Activated CD4-positive, alpha-beta T cell treated with anti-CD3 and anti-CD28 coated beads, Interleukin-2, Interleukin-6, amounts not matched to agents 100 ng/mL and 50 ng/mL, durations not matched to agents 16 hours and 8 hours (primary cell): ENCODE measurements around the gene AMER2.

Experiments used
- DNase-seq: peaks from one replicate; pipeline ENCODE4 v3.0.0-alpha.2; 2020

The AMER2 gene, protein sequence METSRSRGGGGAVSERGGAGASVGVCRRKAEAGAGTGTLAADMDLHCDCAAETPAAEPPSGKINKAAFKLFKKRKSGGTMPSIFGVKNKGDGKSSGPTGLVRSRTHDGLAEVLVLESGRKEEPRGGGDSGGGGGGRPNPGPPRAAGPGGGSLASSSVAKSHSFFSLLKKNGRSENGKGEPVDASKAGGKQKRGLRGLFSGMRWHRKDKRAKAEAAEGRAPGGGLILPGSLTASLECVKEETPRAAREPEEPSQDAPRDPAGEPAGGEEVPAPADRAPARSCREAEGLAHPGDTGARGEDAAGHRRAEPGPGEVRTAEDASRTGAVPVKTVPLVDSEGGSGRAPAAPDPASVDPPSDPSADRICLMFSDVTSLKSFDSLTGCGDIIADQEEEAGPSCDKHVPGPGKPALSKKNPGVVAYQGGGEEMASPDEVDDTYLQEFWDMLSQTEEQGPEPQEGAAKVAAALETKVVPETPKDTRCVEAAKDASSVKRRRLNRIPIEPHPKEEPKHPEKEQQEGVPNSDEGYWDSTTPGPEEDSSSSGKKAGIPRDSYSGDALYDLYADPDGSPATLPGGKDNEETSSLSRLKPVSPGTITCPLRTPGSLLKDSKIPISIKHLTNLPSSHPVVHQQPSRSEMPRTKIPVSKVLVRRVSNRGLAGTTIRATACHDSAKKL

DNA sequence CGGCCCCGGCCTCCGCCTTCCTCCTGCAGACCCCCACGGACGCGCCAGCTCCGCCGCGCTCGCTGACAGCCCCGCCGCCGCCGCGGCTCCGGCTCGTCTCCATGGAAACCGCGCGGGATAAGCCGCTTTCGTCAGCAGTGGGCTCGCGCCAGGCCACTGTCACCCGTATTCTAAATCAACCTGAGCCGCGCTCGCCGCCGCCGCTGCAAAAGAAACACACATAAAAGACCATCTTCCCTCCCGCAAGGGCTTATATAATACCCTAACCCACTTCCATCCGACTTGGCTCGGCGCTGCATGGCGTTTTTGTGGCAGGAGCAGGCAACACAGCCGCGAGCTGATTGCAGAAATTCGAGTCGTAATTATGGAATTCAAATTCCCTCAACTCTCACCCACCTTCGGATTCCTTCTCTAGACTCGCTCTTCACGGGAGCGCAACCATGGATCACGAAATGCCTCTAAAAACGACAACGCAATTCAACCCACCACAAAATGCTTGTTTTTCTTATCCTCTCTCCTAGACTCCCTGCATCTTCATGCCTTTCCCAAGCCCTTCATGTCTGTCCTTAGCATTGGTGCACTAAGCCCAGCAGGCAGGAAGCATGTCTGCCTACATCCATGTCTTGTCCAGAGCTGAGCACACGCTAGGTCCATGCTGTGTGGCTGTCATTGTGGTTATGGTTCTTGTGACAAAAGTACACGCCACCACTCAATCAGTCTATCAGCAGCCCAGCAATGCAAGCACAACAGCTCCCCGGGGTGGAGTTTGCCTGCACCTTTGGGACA is at the start of gene AMER2:
Gene AMER2 (minus strand): TSS at position 772 of the 786 bp plus-strand sequence. CDS start 669 bp downstream, at position 103.
- DNase-seq: peak; percentile 18

DNA sequence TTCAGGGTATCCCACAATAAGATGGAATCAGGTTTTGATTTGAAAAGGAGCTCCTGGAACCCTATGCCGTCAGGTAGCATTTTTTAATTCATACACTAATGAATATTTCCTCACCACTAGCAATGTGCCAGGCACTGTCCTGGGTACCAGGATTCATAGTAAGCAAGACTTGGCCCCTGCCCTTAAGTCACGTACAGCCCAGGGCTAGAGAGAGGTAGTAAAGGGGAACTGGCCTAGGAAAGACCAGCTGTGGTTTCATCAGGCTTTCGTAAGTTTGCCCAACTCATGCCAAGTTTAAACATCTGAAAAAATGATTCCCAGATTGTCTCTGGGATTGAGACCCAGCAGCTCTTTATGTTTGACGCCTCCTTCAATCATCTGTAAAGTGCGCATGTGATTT is 45.9 kb upstream of the AMER2 start:
- no peak for DNase-seq

- DNase-seq: no peak
Measured at GRCh38 chr13:25217023-25217885, 45.2 kb upstream of the AMER2 start.

DNA sequence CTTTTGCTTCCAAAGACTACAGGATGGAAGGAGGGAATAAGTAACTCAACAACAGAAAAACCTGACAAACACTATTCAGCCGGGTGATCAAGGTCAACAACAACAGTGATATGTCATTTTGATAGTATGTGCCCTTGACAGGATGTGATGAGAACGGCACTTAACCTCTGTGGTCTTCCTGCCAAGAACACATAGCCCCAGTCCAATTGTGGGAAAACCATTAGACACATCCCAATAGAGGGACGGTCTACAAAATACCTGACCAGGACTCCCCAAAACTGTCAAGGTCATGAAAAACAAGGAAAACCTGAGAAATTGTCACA is 43.1 kb upstream of the AMER2 start:
- no peak for DNase-seq

DNA sequence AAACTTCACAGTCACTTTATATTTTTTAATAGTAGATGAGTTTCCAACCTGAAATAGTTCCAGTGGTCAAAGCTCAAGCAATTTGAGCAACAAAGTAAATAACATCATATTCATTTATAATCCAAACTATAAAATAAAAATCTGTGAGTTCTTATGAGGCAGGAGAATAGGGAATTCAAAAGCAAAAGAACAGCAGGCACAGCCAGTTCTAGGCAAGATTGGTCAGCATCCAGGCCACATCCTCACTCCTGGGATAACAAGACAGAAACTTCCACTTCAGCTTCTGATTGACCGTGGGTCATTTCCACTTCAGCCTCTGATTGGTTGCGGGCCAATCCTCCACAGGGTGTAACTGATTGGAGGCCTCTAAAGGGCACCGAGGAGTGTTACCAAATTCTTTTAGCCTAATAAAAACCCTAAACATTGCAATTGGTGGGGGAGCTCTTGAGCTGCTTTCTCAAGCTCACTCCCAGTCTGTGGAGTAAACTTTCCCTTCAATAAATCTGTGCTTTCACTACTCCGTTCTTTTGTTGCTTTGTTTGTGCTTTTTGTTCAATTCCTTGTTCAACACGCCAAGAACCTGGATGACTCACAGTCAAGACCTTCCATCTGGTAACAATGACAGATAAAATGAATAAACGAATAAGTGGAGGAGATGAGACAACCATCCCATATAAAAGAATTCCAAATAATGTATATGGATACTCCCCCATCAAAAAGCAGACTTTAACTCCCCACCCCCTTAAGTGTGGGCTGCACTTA is 42.6 kb upstream of the AMER2 start:
- no peak for DNase-seq

GRCh38 chr13:25213715-25214114 is 41.6 kb upstream of the AMER2 start:
- DNase-seq: no peak

GRCh38 chr13:25210842-25211569 is 38.9 kb upstream of the AMER2 start:
- DNase-seq: no peak

- DNase-seq: no peak
Measured at GRCh38 chr13:25207291-25207810, 35.3 kb upstream of the AMER2 start.

GRCh38 chr13:25204863-25205262 is 32.8 kb upstream of the AMER2 start:
- no peak for DNase-seq

GRCh38 chr13:25203127-25203740 is 31.1 kb upstream of the AMER2 start:
- DNase-seq: no peak

GRCh38 chr13:25200783-25201182 is 28.7 kb upstream of the AMER2 start:
- no peak for DNase-seq

DNA sequence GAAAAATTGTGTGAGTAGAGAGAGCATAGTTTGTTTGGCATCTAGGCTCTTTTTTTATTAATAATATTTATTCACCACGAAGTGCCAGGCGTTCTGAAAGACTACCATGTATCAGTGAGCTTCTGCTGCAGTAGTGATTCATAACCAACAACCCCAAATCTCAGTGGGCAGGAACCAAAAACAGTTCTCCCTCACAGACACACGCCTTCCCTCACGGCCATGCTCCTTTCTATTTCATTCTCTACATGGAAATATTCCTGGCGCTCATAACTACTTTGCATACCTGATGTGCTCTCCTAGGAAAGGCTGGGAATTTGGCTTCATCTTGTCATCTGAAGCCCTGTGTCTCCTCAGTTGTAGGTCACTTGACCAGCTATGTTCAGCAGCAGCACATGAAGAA is 26.6 kb upstream of the AMER2 start:
- DNase-seq: no peak

- DNase-seq: no peak
Measured at GRCh38 chr13:25196971-25197370, 24.9 kb upstream of the AMER2 start.

DNA sequence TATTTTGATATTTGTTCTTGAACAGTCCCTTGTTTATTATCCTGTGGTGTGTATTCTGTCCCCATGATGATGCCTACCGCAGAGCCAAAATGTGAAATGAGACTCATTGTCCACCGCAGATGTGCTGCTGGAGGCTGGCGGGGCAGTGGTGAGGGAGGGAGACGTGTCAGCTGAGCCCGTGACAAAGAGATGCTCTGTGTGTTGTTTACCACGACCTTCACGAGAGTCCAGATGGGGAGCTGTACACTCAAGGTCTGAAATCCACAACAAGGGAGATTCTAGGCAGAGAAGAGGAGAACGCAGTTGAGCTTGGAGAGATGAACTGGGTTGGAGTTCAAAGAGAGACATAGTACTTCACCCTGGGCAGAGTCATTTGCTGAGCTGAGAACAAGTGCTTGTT is 20.8 kb upstream of the AMER2 start:
- no peak for DNase-seq

- no peak for DNase-seq
Measured at GRCh38 chr13:25192489-25192888, 20.4 kb upstream of the AMER2 start.

DNA sequence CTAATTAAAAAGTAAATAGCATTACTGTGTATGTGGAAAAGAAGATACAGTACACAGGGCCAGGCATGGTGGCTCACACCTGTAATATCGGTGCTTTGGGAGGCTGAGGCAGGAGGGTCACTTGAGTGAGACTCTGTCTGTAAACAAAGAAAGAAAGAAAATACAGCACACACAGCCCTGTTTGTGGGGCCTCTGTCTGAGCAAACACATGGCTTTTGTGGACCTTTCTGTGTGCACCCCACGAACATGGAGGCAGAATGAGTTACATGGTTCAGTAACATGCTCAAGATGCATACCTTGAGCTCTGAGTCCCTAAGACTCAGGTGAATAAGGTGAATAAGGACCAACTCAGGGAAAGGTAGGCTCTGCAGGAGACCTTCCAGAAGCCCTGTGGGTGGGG is 20.0 kb upstream of the AMER2 start:
- no peak for DNase-seq

DNA sequence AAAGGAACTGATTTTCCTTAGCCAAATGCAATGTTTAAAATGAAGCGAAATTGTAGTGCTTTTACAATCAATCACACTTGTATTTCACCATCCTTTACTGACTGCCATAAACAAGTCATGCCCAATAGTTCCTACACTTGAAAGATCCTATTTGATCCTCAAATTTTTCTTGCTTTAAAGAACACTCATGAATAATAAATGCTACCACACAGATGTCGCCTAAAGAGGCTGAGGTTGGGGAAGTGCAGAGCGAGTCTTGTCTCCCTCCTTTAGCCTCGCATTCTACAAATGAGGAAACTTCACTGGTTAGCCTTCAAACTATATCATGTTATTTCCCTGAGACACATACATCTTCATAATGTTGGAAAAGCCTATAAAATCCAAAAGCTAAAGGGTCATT is 18.7 kb upstream of the AMER2 start:
- DNase-seq: no peak

GRCh38 chr13:25190256-25190655 is 18.2 kb upstream of the AMER2 start:
- no peak for DNase-seq

DNA sequence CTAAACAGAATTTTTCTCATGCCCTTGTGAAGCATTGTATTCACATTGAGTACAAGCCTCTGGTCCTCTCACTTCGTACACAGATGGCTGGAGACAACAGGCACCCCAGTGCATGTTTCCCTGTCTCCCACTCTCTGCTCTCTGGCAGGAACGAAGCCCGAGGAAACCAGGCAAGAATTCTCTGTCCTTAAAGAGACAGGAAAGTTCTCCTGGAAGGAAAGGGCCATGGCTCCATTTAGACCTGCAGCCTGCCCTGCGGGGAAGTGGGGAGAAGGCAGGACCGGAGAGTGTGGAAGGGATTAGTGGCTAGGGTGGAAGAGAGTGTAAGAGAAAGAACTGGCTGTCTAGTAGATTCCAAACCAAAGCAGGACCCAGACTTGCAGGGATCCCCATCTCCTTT is 15.5 kb upstream of the AMER2 start:
- DNase-seq: no peak

DNA sequence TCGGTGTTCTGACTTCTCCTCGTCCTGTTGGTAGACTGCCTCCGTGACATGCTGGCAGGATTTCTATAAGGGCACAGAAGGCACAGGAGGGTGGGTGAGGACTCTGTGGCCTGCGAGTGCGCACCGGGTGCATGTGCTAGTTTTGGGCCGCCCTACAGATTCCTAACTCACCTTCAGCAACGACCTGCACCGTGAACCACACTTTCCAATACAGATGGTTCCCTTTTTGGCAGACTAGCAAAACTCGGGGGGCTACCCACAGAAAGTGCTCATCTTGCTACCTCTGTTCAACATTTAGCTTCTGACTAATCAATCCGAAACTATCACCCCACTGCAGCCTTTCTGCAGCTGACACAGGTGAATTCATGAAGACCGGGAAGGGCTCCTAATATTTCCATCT is 14.1 kb upstream of the AMER2 start:
- DNase-seq: no peak

- no peak for DNase-seq
Measured at GRCh38 chr13:25181597-25181996, 9.5 kb upstream of the AMER2 start.
